Nephron progenitor cell (in vitro differentiated cells): ENCODE data around the gene TBC1D19.

Experiments
- DNase-seq: peaks from one replicate; pipeline ENCODE4 v3.0.0; 2021
- H3K27ac Mint-ChIP-seq: 2 replicates; pipeline ENCODE4 v1.8.0; 2021; ENCODE audit warnings: mild to moderate bottlenecking, moderate library complexity, mixed read lengths
- H3K27me3 Mint-ChIP-seq: 2 replicates; pipeline ENCODE4 v1.8.0; 2021; ENCODE audit warnings: mild to moderate bottlenecking, low read depth, mixed read lengths; ENCODE audit not compliant: poor library complexity
- H3K36me3 Mint-ChIP-seq: 2 replicates; pipeline ENCODE4 v1.8.0; 2021; ENCODE audit warnings: low read depth, mixed read lengths
- H3K4me1 Mint-ChIP-seq: 2 replicates; pipeline ENCODE4 v1.8.0; 2021; ENCODE audit warnings: mixed read lengths
- H3K4me3 Mint-ChIP-seq: 2 replicates; pipeline ENCODE4 v1.8.0; 2021; ENCODE audit warnings: mild to moderate bottlenecking, moderate library complexity, mixed read lengths
- H3K9me3 Mint-ChIP-seq: 2 replicates; pipeline ENCODE4 v1.8.0; 2021; ENCODE audit warnings: mild to moderate bottlenecking, moderate library complexity, mixed read lengths
- TF ChIP-seq, protein P1 (sequence below): fragments of 200-600 bp; sonication (generic); IDR thresholded peaks from 2 replicates; pipeline ENCODE4 v1.5.0; 2021; ENCODE audit warnings: antibody characterized with exemption

TBC1D19 gene

DNA sequence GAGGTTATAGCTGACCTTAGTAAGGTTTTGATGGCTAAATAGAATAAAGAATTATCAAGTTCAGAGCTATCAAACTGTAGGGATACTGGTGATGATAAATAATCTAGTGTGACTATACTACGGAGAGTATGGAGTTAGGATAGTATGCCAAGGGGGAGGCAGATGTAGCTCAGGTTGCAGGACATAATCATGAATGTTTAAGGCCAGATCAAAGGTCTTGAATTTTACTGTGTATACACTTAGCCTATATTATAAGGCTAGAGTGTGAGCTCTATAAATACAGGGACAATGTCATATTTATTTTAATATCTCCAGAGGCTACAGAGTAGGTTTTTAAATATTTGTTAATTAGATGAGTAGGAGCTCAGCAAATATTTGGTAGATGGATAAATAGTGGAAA lies 145.7 kb downstream of the TBC1D19 start:
- Mint-ChIP-seq H3K9me3 (no peaks in the 10 kb centered on the region), H3K4me3 (no peak overlapping the region), H3K27me3 (peaks cover 2% of the 10 kb centered on the region), H3K36me3 (peaks cover 13% of the 10 kb centered on the region), H3K27ac (no peak overlapping the region), H3K4me1 (no peaks in the 10 kb centered on the region)
- no peak for DNase-seq
- TF ChIP-seq, protein P1, sequence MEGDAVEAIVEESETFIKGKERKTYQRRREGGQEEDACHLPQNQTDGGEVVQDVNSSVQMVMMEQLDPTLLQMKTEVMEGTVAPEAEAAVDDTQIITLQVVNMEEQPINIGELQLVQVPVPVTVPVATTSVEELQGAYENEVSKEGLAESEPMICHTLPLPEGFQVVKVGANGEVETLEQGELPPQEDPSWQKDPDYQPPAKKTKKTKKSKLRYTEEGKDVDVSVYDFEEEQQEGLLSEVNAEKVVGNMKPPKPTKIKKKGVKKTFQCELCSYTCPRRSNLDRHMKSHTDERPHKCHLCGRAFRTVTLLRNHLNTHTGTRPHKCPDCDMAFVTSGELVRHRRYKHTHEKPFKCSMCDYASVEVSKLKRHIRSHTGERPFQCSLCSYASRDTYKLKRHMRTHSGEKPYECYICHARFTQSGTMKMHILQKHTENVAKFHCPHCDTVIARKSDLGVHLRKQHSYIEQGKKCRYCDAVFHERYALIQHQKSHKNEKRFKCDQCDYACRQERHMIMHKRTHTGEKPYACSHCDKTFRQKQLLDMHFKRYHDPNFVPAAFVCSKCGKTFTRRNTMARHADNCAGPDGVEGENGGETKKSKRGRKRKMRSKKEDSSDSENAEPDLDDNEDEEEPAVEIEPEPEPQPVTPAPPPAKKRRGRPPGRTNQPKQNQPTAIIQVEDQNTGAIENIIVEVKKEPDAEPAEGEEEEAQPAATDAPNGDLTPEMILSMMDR: no peak

DNA sequence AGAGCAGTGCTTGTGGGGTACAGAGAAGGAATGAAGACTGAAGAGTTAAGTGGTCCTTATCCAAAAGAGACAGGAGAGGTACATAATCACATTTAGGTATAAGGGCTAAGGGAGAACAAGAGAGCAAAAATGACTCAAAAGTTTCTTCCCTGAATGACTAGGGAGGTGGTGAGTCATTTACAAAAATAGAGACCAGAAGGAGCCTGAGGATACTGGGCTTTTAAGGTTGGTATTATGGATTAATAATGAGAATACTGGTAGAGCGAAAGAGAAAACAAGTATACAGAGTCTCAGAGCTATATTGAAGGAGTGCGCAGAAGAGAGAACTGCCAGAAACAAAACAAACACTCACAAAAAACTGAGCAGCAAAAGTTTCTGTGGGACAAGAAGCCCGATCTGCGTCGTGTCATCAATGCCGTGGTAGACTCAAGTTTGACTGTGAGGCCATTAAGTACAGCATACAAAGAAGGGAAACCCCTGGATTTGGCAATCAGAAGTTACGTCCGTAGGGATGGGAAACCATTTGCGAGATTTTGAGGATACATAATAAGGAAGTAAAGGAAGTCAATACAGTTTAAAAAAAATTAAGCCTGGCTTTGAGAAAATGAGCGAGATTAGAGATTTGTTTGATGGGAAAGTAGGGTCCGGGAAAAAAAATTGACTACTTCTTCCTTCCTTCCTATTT lies 147.6 kb downstream of the TBC1D19 start:
- no peaks in the 10 kb centered on the region for H3K27me3 Mint-ChIP-seq

DNA sequence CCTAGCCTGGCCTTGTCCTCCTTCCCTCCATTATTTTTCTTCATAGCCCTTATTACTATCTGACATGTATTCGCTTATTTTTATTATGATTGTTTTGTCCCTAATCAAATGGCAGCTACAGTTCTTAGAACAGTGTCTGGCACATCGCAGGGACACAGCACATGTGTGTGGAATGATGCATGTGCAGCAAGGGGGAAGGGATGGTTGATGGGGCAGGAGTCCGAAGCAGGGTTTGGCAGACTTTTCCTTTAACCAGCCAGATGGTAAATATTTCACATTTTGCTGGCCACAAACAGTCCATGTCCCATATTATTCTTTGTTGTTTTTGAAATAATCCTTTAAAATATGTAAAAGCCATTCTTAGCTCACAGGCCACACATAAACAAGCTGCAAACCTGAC lies 148.5 kb downstream of the TBC1D19 start:
- Mint-ChIP-seq H3K4me1 (no peaks in the 10 kb centered on the region), H3K27me3 (no peaks in the 10 kb centered on the region), H3K36me3 (no peaks in the 10 kb centered on the region), H3K27ac (no peak overlapping the region), H3K4me3 (no peak overlapping the region), H3K9me3 (no peaks in the 10 kb centered on the region)
- no peak for DNase-seq
- TF ChIP-seq, protein P1: no peak

More for the DNA sequence above, 147.6 kb downstream of the TBC1D19 start:
- Mint-ChIP-seq H3K4me1 (no peaks in the 10 kb centered on the region), H3K4me3 (no peak overlapping the region), H3K27ac (peak overlapping the region; percentile 1), H3K9me3 (no peaks in the 10 kb centered on the region), H3K36me3 (no peaks in the 10 kb centered on the region)
- DNase-seq: no peak
- TF ChIP-seq, protein P1: no peak

DNA sequence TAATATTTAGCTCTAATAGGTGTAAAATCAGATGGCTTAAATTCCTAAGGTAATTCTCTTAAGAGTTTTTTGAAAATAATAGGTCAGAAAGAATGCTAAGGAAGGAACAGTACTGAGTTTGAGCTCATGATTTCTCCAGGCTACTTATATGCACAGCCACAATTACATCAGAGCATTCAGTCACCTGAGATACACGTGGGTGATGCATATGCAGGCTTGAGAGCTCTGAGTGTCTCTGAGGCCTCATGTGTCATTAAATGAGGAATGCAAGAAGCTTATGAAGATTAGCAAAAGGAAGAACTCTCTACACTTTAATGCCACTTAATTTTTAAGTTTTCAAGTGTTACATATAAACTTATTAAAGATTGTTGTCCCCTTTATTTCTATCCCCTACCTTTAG lies 152.7 kb downstream of the TBC1D19 start:
- H3K27ac Mint-ChIP-seq: no peak overlapping the region
- no peak for DNase-seq
- no peaks in the 10 kb centered on the region for H3K4me1 Mint-ChIP-seq
- no peak overlapping the region for H3K4me3 Mint-ChIP-seq
- TF ChIP-seq, protein P1: no peak
- no peaks in the 10 kb centered on the region for H3K9me3 Mint-ChIP-seq
- H3K27me3 Mint-ChIP-seq: no peaks in the 10 kb centered on the region
- no peaks in the 10 kb centered on the region for H3K36me3 Mint-ChIP-seq

DNA sequence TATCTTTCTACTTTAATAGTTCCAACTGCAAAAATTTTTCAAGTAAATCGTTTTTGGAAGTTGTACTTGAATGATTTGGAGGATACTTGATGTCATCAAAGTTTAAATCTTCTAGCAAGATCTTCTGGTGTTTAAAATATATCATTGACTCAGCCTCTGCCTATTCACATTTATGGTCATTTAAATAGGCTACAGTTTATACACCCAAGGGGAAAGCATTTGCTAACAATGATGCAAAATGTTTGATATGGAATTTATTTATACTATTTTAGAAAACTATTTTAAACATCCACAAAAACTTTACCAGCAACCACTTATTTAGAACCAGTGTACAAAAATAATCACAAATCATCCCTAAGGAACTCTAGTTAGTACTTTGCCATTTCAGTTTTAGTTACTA lies 153.5 kb downstream of the TBC1D19 start:
- no peak for DNase-seq
- Mint-ChIP-seq H3K9me3 (no peaks in the 10 kb centered on the region), H3K27ac (no peak overlapping the region), H3K4me3 (no peak overlapping the region), H3K4me1 (no peaks in the 10 kb centered on the region), H3K36me3 (no peaks in the 10 kb centered on the region), H3K27me3 (no peaks in the 10 kb centered on the region)
- TF ChIP-seq, protein P1: no peak

DNA sequence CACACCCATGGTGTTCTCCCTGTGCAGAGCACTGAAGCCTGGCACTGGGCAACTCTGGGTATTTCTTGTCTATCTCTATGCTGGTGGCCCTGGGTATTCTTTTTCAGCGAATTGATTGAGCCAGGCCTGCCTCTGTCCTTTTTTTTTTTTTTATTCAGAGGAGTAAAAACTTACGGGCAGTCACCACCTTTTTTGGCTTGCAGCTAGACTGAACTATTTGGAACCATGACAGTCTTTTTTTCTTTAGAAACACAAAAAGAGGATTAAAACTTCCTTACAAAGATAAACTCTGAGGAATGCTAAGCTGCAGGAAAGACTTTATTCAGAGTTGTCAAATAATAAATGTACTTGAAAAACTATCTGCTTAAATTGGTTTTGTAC lies 157.6 kb downstream of the TBC1D19 start:
- Mint-ChIP-seq H3K27ac (no peak overlapping the region), H3K4me3 (no peak overlapping the region), H3K4me1 (no peaks in the 10 kb centered on the region), H3K27me3 (no peaks in the 10 kb centered on the region), H3K9me3 (no peaks in the 10 kb centered on the region), H3K36me3 (peaks cover 21% of the 10 kb centered on the region)
- no peak for DNase-seq
- TF ChIP-seq, protein P1: no peak
